HG03097 (cell line): ENCODE measurements around the gene CPD.
A peak's percentile ranks its signal among the peaks of the same experiment; 100 is the strongest.
"Not testable (repeated sequence)": the region's sequence is repeated elsewhere in the genome, so short reads cannot be mapped to it uniquely, and the experiment has no call there.

Source experiments
- ATAC-seq: cut with Tn5 transposase; IDR thresholded peaks from one replicate; pipeline ENCODE4 v1.9.1; 2021; ENCODE audit not compliant: unreplicated experiment, low FRiP score

CPD gene

GRCh38 chr17:30378825-30379302 is at the start of gene CPD:
TSS of gene CPD (plus strand) at chr17:30378927. CDS start at chr17:30378981, 54 bp downstream.
- peak; percentile 83 for ATAC-seq

- peak; percentile 50 for ATAC-seq
Measured at GRCh38 chr17:30332057-30332542, 46.6 kb upstream of the CPD start.

GRCh38 chr17:30333503-30334360 is 45.0 kb upstream of the CPD start, which contains the start of gene TMIGD1:
TSS of gene TMIGD1 (minus strand) at chr17:30334057. CDS start at chr17:30332133, 1,924 bp downstream.
- no peak for ATAC-seq

GRCh38 chr17:30334421-30334820 is 44.3 kb upstream of the CPD start:
- ATAC-seq, result no peak

GRCh38 chr17:30336369-30337171 is 42.2 kb upstream of the CPD start:
- no peak for ATAC-seq

- ATAC-seq, result no peak
Measured at GRCh38 chr17:30337393-30337999, 41.2 kb upstream of the CPD start.

GRCh38 chr17:30339086-30339485 is 39.6 kb upstream of the CPD start:
- no peak for ATAC-seq

GRCh38 chr17:30340801-30341356 is 37.8 kb upstream of the CPD start:
- no peak for ATAC-seq

GRCh38 chr17:30341703-30342249 is 37.0 kb upstream of the CPD start:
- no peak for ATAC-seq

GRCh38 chr17:30343244-30343643 is 35.5 kb upstream of the CPD start:
- not testable (repeated sequence) for ATAC-seq

- ATAC-seq, result no peak
Measured at GRCh38 chr17:30343796-30344195, 34.9 kb upstream of the CPD start.

- no peak for ATAC-seq
Measured at GRCh38 chr17:30344283-30345088, 34.2 kb upstream of the CPD start.

- ATAC-seq, result no peak
Measured at GRCh38 chr17:30345089-30345433, 33.7 kb upstream of the CPD start.

- ATAC-seq, result no peak
Measured at GRCh38 chr17:30345527-30346075, 33.1 kb upstream of the CPD start.

GRCh38 chr17:30346221-30346795 is 32.4 kb upstream of the CPD start:
- ATAC-seq, result no peak

GRCh38 chr17:30347488-30347887 is 31.2 kb upstream of the CPD start:
- no peak for ATAC-seq

- ATAC-seq, result no peak
Measured at GRCh38 chr17:30349252-30349651, 29.5 kb upstream of the CPD start.

- not testable (repeated sequence) for ATAC-seq
Measured at GRCh38 chr17:30351263-30351662, 27.5 kb upstream of the CPD start.

- ATAC-seq, result no peak
Measured at GRCh38 chr17:30351735-30352134, 27.0 kb upstream of the CPD start.
